ENCODE results near the gene HOXC9. TPM values are rescaled to one million over a fixed set of nuclear protein-coding genes. Genes with fewer than 3 reads are reported as not detected.

Gene HOXC9
- total and polyA plus RNA-seq, 2 of the 8 experiments (the other 6 are each of a cell fraction or from before 2014, with no cell fraction given), result not detected

DNA sequence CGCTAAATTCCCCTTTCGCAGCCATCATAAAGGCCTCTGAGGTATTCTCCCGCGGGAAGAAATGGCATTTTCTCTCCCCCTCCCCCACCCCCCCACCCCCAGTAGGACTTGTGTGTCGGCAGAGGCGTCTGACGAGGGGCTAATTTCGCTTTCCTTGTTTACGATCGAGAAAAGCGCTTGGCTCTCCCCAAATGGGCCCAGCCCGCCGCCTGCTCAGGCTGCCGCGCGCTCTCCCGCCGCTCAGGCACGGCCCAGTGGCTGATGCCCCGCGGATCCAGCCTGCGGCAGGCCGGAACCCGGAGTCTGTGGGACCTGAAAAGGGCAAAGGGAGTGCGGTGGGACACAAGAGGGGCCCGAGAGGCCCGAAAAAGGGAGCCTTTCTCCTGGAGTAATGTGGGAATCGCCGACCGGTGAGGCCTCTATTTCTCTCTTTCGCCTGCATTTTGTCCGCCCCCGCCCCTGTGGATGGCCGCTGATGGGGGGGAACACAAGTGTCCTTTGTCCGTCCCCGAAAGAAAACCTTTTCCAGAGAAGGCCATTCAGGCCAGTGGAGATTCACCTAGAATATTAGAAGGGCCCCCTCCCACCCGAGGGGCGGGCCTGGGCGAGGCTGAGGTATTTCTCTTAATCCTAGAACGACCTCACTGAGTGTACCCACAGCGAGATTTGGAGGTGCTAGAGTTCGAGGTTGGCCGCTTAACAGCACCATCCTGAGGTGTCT lies 19.3 kb downstream of the HOXC9 start (continued):
- TF ChIP-seq CTBP2 (IDR thresholded peaks at IDR 0.05; ENCODE audit: borderline replicate concordance, insufficient read depth, insufficient read length, low read length) (peak; percentile 69), JUND (IDR thresholded peaks at IDR 0.05; ENCODE audit: low read length) (no peak), YY1 (IDR thresholded peaks at IDR 0.05; ENCODE audit: low read depth, low read length) (no peak), TCF12 (IDR thresholded peaks at IDR 0.05; ENCODE audit: low read depth, low read length) (no peak), POLR2A (IDR thresholded peaks at IDR 0.05; ENCODE audit: control extremely low read depth in 1 of 2, low read depth in 2 of 2, low read length in 2 of 2) (no peak), EZH2 (IDR thresholded peaks at IDR 0.05; ENCODE audit: low read depth, low read length, severe bottlenecking) (peak; percentile 79), SUZ12 (IDR thresholded peaks at IDR 0.05; ENCODE audit: low read length) (peak; percentile 75), BACH1 (IDR thresholded peaks at IDR 0.05; ENCODE audit: low read length) (no peak), HDAC2 (IDR thresholded peaks at IDR 0.05; ENCODE audit: borderline replicate concordance in 1 of 2, low read depth in 2 of 2, low read length in 2 of 2) (0 out of 4 replicates have a peak, but pooled peaks of 1 of the 2 experiments have one; percentile 42), KDM1A (IDR thresholded peaks at IDR 0.05; ENCODE audit: borderline replicate concordance, low read length) (no peak), TAF7 (optimal IDR thresholded peaks at IDR 0.05; ENCODE audit: borderline replicate concordance, low read depth, low read length) (no peak), ATF2 (IDR thresholded peaks at IDR 0.05; ENCODE audit: low read length) (no peak), NANOG (IDR thresholded peaks at IDR 0.05; ENCODE audit: insufficient read depth, low read depth, low read length, poor library complexity, severe bottlenecking) (no peak), CHD2 (IDR thresholded peaks at IDR 0.05; ENCODE audit: low read length) (no peak), KDM4A (IDR thresholded peaks at IDR 0.05; ENCODE audit: low read depth, low read length, severe bottlenecking) (peak; percentile 8), SP4 (IDR thresholded peaks at IDR 0.05; ENCODE audit: low read length) (no peak), JUN (IDR thresholded peaks at IDR 0.05; ENCODE audit: low read depth, low read length) (no peak), MAX (IDR thresholded peaks at IDR 0.05) (0 out of 2 replicates have a peak, but pooled peaks have one; percentile 14), CEBPB (IDR thresholded peaks at IDR 0.05; ENCODE audit: low read depth, low read length) (no peak)
